Ascending aorta (tissue), 2 donors: ENCODE measurements around the gene VPS52. TPM values are rescaled to one million over a fixed set of nuclear protein-coding genes. Genes with fewer than 3 reads are reported as not detected.

ENCODE experiments used
- DNase-seq, 2 donors: peaks; one replicate each; pipeline ENCODE4 v3.0.0-alpha.2; 2019; ENCODE audit warnings: low spot score in 2 of 2
- H3K27ac ChIP-seq, 2 donors: fragments of 200-600 bp; sonication (generic); one replicate each; pipeline ENCODE4 v1.5.1; 2016 to 2017; ENCODE audit warnings: mild to moderate bottlenecking in 1 of 2
- H3K27me3 ChIP-seq: fragments of 200-600 bp; sonication (generic); one replicate; pipeline ENCODE4 v1.5.1; 2017
- H3K36me3 ChIP-seq, 2 donors: fragments of 200-600 bp; sonication (generic); one replicate each; pipeline ENCODE4 v1.5.1; 2016
- H3K4me1 ChIP-seq, 2 donors: fragments of 200-600 bp; sonication (generic); one replicate each; pipeline ENCODE4 v1.5.1; 2016 to 2017; ENCODE audit warnings: mild to moderate bottlenecking in 1 of 2
- H3K4me3 ChIP-seq, 2 donors: fragments of 200-600 bp; sonication (generic); one replicate each; pipeline ENCODE4 v1.5.1; 2016 to 2017; ENCODE audit warnings: mild to moderate bottlenecking in 1 of 2
- H3K9me3 ChIP-seq, 2 donors: fragments of 200-600 bp; sonication (generic); one replicate each; pipeline ENCODE4 v1.5.1; 2016
- CTCF ChIP-seq, 3 experiments: fragments of 200-600 bp in 2 of 3; fragments of 450-650 bp in 1 of 3; sonication (generic) in 2 of 3; IDR thresholded peaks; one replicate each; pipeline ENCODE4 v1.5.1; 2016 to 2019; ENCODE audit warnings: antibody characterized with exemption in 3 of 3, mild to moderate bottlenecking in 1 of 3, moderate library complexity in 1 of 3
- intact Hi-C: fragments of 100-400 bp; cut with DNase I; formaldehyde crosslinking; loops from one replicate; pipeline ENCODE4 v1.15.1; 2023
- total RNA-seq: library from RNA; depleted of rRNA; stranded (reverse); fragments of >200 nt; gene quantifications from one replicate; pipeline ENCODE4 v1.1.0, GENCODE V29; 2016

The VPS52 gene
- total RNA-seq, 1 donor from 2014 or later: 50.1 TPM

- Histone ChIP-seq H3K4me1 (peaks cover 0 to 25% of the 10 kb centered on the region in 2 donors), H3K36me3 (peaks cover 5% of the 10 kb centered on the region in 2 donors), H3K9me3 (no peaks in the 10 kb centered on the region), H3K27ac (peak overlapping the region; percentile 87 to 97), H3K27me3 (no peaks in the 10 kb centered on the region), H3K4me3 (peak overlapping the region; percentile 60 to 82)
- intact Hi-C loops: loop anchor here (2.0 to 10.0 kb wide), 2 partner anchors 14 to 1648 kb away; partner anchors contain the start of genes C6orf47, CSNK2B, GPANK1 and LY6G5B
- peak in 1 of 2 donors; percentile 80 for DNase-seq
- no peak for TF ChIP-seq CTCF (IDR thresholded peaks at IDR 0.05)
Measured at GRCh38 chr6:33313105-33313708, 41.5 kb upstream of the VPS52 start.

- peak in 1 of 2 donors; percentile 82 for DNase-seq
- no peaks in the 10 kb centered on the region for H3K27me3 ChIP-seq
- H3K36me3 ChIP-seq: peaks cover 5% of the 10 kb centered on the region in 2 donors
- H3K9me3 ChIP-seq: no peaks in the 10 kb centered on the region
- peak overlapping the region; percentile 87 to 97 for H3K27ac ChIP-seq
- intact Hi-C loops: loop anchor here (2.0 to 10.0 kb wide), 2 partner anchors 14 to 1648 kb away; partner anchors contain the start of genes C6orf47, CSNK2B, GPANK1 and LY6G5B
- no peak for TF ChIP-seq CTCF (IDR thresholded peaks at IDR 0.05)
- H3K4me1 ChIP-seq: peaks cover 0 to 24% of the 10 kb centered on the region in 2 donors
- peak overlapping the region; percentile 60 to 82 for H3K4me3 ChIP-seq
Measured at GRCh38 chr6:33312361-33313104, 40.9 kb upstream of the VPS52 start.

- no peaks in the 10 kb centered on the region for H3K27me3 ChIP-seq
- no peak for TF ChIP-seq CTCF (IDR thresholded peaks at IDR 0.05)
- H3K27ac ChIP-seq: no peak overlapping the region
- no peaks in the 10 kb centered on the region for H3K9me3 ChIP-seq
- no peak overlapping the region for H3K4me3 ChIP-seq
- H3K36me3 ChIP-seq: peaks cover 29 to 31% of the 10 kb centered on the region in 2 donors
- no peak for DNase-seq
- no peaks in the 10 kb centered on the region for H3K4me1 ChIP-seq
- intact Hi-C loops: no loop called here
Measured at GRCh38 chr6:33306356-33306755, 34.7 kb upstream of the VPS52 start.

- TF ChIP-seq CTCF (IDR thresholded peaks at IDR 0.05): no peak
- no peak for DNase-seq
- Histone ChIP-seq H3K27me3 (no peaks in the 10 kb centered on the region), H3K27ac (no peak overlapping the region), H3K4me1 (peaks cover 0 to 7% of the 10 kb centered on the region in 2 donors), H3K36me3 (peaks cover 23 to 31% of the 10 kb centered on the region in 2 donors), H3K9me3 (no peaks in the 10 kb centered on the region), H3K4me3 (no peak overlapping the region)
- intact Hi-C loops: no loop called here
Measured at GRCh38 chr6:33305052-33305451, 33.4 kb upstream of the VPS52 start.

GRCh38 chr6:33304216-33304615 is 32.5 kb upstream of the VPS52 start:
- DNase-seq: no peak
- H3K36me3 ChIP-seq: peaks cover 23 to 31% of the 10 kb centered on the region in 2 donors
- TF ChIP-seq CTCF (IDR thresholded peaks at IDR 0.05): no peak
- H3K9me3 ChIP-seq: no peaks in the 10 kb centered on the region
- H3K27me3 ChIP-seq: no peaks in the 10 kb centered on the region
- H3K4me1 ChIP-seq: peaks cover 0 to 10% of the 10 kb centered on the region in 2 donors
- H3K4me3 ChIP-seq: no peak overlapping the region
- H3K27ac ChIP-seq: no peak overlapping the region
- intact Hi-C loops: no loop called here
